Lower leg skin (tissue), 4 donors: ENCODE results near the gene NAT8L. TPM values are rescaled to one million over a fixed set of nuclear protein-coding genes. Genes with fewer than 3 reads are reported as not detected.

Source experiments
- DNase-seq, 2 donors: peaks; one replicate each; pipeline ENCODE4 v3.0.0-alpha.2; 2019; ENCODE audit warnings: low spot score in 2 of 2
- H3K4me3 ChIP-seq: fragments of 200-600 bp; sonication (generic); 2 replicates; pipeline ENCODE4 v1.5.1; 2017; ENCODE audit warnings: mild to moderate bottlenecking, low read depth; ENCODE audit not compliant: poor library complexity, severe bottlenecking
- POLR2A ChIP-seq, 2 donors: fragments of 450-650 bp; IDR thresholded peaks; one replicate each; pipeline ENCODE4 v1.6.1; 2016 to 2017; ENCODE audit warnings: antibody characterized with exemption in 2 of 2, mild to moderate bottlenecking in 1 of 2, moderate library complexity in 1 of 2
- WGBS, 2 donors: methylation state at CpG; one replicate each; pipeline ENCODE4 v1.1.5; 2018; 5-methylcytosine and 5-hydroxymethylcytosine counted together
- intact Hi-C: fragments of 100-400 bp; cut with DNase I; formaldehyde crosslinking; loops from one replicate; pipeline ENCODE4 v1.15.0; 2023; ENCODE audit warnings: low total_unique reads
- total RNA-seq, 4 donors: library from RNA; depleted of rRNA; stranded (reverse); fragments of >200 nt; gene quantifications; one replicate each; pipeline ENCODE4 v1.1.0, GENCODE V29; 2016
- TF ChIP-seq, protein P1 (sequence below), 3 donors: fragments of 450-650 bp; IDR thresholded peaks; one replicate each; pipeline ENCODE4 v1.5.1; 2016; ENCODE audit warnings: antibody characterized with exemption in 3 of 3, mild to moderate bottlenecking in 3 of 3, moderate library complexity in 2 of 3

The NAT8L gene
- total RNA-seq, 4 donors from 2014 or later: 0.39 to 1.4 (median 0.97) TPM

GRCh38 chr4:2073808-2074481 lies 14.8 kb downstream of the NAT8L start:
- DNase-seq: no peak
- intact Hi-C loops: no loop called here
- TF ChIP-seq POLR2A (IDR thresholded peaks at IDR 0.05): no peak
- TF ChIP-seq, protein P1, sequence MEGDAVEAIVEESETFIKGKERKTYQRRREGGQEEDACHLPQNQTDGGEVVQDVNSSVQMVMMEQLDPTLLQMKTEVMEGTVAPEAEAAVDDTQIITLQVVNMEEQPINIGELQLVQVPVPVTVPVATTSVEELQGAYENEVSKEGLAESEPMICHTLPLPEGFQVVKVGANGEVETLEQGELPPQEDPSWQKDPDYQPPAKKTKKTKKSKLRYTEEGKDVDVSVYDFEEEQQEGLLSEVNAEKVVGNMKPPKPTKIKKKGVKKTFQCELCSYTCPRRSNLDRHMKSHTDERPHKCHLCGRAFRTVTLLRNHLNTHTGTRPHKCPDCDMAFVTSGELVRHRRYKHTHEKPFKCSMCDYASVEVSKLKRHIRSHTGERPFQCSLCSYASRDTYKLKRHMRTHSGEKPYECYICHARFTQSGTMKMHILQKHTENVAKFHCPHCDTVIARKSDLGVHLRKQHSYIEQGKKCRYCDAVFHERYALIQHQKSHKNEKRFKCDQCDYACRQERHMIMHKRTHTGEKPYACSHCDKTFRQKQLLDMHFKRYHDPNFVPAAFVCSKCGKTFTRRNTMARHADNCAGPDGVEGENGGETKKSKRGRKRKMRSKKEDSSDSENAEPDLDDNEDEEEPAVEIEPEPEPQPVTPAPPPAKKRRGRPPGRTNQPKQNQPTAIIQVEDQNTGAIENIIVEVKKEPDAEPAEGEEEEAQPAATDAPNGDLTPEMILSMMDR (IDR thresholded peaks at IDR 0.05): no peak
- no peak overlapping the region for H3K4me3 ChIP-seq
- 76 to 77% methylated on average over 12 to 15 of the region's 20 CpGs for WGBS, 2 donors

- WGBS, 2 donors: 82 to 91% methylated on average over 9 to 10 of the region's 11 CpGs
- TF ChIP-seq POLR2A (IDR thresholded peaks at IDR 0.05): no peak
- TF ChIP-seq, protein P1 (IDR thresholded peaks at IDR 0.05): no peak
- no peak overlapping the region for H3K4me3 ChIP-seq
- intact Hi-C loops: no loop called here
- DNase-seq: no peak
Observed at GRCh38 chr4:2074588-2074987, 15.5 kb downstream of the NAT8L start.

GRCh38 chr4:2075171-2075986 lies 16.3 kb downstream of the NAT8L start:
- H3K4me3 ChIP-seq: no peak overlapping the region
- peak in 1 of 2 donors; percentile 77 for DNase-seq
- 73 to 82% methylated on average over 10 to 11 of the region's 12 CpGs for WGBS, 2 donors
- intact Hi-C loops: no loop called here
- TF ChIP-seq, protein P1 (IDR thresholded peaks at IDR 0.05): no peak
- no peak for TF ChIP-seq POLR2A (IDR thresholded peaks at IDR 0.05)

DNA sequence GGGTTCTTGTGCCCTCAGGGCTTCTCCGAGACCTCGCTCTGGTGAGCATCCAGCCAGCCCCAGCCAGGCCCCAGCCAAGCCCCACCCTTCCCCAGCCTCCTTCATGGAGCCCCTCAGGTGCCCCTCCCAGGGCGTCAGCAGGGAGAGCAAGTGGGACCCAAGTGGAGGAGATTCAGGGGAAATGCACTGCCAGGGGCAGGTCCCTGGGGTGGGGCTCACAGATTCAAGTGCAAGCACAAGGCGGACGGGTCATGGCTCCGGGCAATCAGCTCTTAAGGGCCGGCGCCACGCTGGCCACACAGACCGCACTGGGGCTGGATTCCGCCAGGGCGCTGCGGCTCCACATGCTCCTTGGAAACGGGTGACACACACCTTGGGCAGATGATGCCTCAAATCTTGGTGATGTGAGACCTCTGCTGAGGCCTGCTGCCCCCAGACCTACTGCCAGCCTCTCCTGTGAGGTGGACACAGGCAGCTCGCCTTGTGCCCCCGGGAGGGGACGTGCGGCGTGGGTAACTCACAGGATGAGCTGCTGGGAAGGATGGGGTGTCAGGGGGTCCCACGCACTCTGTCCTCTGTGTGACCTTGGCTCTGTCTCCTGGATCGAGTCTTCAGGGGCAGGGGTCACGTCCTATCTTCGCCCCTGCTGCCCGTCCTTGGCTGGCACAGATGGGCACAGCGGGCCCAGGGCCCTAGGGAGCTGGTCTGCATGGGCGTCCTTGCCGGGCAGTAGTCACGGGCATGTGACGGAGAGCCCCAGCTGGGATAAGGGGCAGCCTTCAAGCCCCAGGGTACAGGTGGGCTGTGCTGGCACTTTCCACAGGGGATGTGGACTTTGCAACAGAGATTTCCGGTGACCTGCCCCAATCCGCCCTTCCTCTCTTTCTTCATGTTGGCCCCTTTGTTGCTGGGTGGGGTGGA lies 17.1 kb downstream of the NAT8L start:
- WGBS, 2 donors: 91 to 92% methylated on average over 18 to 26 of the region's 31 CpGs
- DNase-seq: peak in 1 of 2 donors; percentile 76
- intact Hi-C loops: no loop called here
- no peak overlapping the region for H3K4me3 ChIP-seq
- TF ChIP-seq, protein P1 (IDR thresholded peaks at IDR 0.05): no peak
- no peak for TF ChIP-seq POLR2A (IDR thresholded peaks at IDR 0.05)

GRCh38 chr4:2076908-2077536 lies 17.9 kb downstream of the NAT8L start:
- DNase-seq: peak in 1 of 2 donors; percentile 62
- no peak overlapping the region for H3K4me3 ChIP-seq
- intact Hi-C loops: no loop called here
- TF ChIP-seq, protein P1 (IDR thresholded peaks at IDR 0.05): no peak
- no peak for TF ChIP-seq POLR2A (IDR thresholded peaks at IDR 0.05)
- WGBS, 2 donors: 77 to 78% methylated on average over 8 to 9 of the region's 9 CpGs
